ENCODE data around the gene A3GALT2. TPM values are rescaled to one million over a fixed set of nuclear protein-coding genes. Genes with fewer than 3 reads are reported as not detected.

The A3GALT2 gene
- total RNA-seq, 1 experiment from 2014 or later: not detected

DNA sequence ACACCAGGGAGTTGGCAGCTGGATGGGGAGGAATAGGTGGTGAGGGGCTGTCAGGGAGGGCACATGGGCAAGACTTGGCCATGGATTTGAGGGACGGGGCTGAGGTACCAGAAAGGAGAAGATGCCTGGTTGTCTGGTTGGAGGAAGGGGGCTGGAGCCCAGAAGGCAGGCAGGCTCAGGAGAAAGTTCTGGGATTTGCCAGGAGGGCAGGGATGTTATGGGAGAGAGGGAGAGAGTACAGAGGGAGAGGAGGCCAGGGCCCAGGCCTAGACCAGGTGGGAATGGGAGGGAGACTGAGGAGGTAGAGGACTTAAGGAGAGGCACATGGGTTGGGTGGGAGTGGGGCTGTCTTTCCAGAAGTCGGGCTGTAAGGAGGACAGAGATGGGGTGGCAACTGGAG is 4.3 kb downstream of the A3GALT2 start:
- Histone ChIP-seq H3K27me3 (ENCODE audit: insufficient read depth, low read depth) (no peaks in the 10 kb centered on the region), H3K4me2 (no peak overlapping the region), H3K9me2 (ENCODE audit: insufficient read depth) (no peaks in the 10 kb centered on the region), H3K4me3 (no peak overlapping the region), H3F3A (ENCODE audit: insufficient read depth, low read depth) (peaks cover 7% of the 10 kb centered on the region; the same call in 1 of the 2 replicates), H3K9me3 (ENCODE audit: insufficient read depth, low read depth) (no peaks in the 10 kb centered on the region), H4K20me1 (ENCODE audit: insufficient read depth) (no peaks in the 10 kb centered on the region; the same call in 1 of the 2 replicates), H3K4me1 (replicated peaks; ENCODE audit: insufficient read depth) (no peaks in the 10 kb centered on the region), H3K79me2 (ENCODE audit: low read depth) (no peaks in the 10 kb centered on the region), H3K27ac (no peak overlapping the region), H3K36me3 (ENCODE audit: low read depth) (no peaks in the 10 kb centered on the region), H2AFZ (no peak overlapping the region)
- TF ChIP-seq EZH2 (IDR thresholded peaks at IDR 0.05; ENCODE audit: low read depth): no peak
- TF ChIP-seq, protein P1, sequence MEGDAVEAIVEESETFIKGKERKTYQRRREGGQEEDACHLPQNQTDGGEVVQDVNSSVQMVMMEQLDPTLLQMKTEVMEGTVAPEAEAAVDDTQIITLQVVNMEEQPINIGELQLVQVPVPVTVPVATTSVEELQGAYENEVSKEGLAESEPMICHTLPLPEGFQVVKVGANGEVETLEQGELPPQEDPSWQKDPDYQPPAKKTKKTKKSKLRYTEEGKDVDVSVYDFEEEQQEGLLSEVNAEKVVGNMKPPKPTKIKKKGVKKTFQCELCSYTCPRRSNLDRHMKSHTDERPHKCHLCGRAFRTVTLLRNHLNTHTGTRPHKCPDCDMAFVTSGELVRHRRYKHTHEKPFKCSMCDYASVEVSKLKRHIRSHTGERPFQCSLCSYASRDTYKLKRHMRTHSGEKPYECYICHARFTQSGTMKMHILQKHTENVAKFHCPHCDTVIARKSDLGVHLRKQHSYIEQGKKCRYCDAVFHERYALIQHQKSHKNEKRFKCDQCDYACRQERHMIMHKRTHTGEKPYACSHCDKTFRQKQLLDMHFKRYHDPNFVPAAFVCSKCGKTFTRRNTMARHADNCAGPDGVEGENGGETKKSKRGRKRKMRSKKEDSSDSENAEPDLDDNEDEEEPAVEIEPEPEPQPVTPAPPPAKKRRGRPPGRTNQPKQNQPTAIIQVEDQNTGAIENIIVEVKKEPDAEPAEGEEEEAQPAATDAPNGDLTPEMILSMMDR (conservative IDR thresholded peaks at IDR 0.05): no peak
- BruUV-seq (replicated peaks): no TSS peak
- ChIA-PET CTCF (no interaction called here), POLR2A (ENCODE audit: unreplicated experiment) (no interaction called here)
- DNase-seq: no peak
- intact Hi-C loops (cut with micrococcal nuclease; ENCODE audit: unreplicated experiment): no loop called here

DNA sequence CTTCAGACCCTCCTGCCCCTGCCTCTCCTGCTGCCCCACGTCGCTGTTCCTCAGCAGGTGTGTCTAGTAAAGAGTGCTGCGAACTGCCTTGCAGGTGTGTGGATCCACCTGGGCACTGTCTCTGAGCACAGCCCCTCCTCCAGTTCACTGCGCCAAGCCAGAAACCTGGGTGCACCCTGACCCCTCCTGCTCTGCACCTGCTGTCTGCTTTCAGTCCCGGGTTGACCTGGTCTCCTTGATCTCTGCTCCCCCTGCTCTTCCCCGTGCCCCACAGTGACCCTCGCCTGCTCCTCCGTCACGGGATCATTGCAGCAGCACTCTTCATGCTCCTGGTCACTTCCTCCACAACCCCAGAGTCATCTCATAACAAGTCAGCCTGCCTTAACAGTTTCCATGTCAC is 6.5 kb downstream of the A3GALT2 start:
- BruUV-seq (replicated peaks): no TSS peak
- 0 out of 2 replicates have a peak, but pooled peaks cover 7% of the 10 kb centered on the region for H3F3A ChIP-seq (ENCODE audit: insufficient read depth, low read depth)
- TF ChIP-seq EZH2 (IDR thresholded peaks at IDR 0.05; ENCODE audit: low read depth): no peak
- TF ChIP-seq, protein P1 (conservative IDR thresholded peaks at IDR 0.05): no peak
- no peak for DNase-seq
- ChIA-PET POLR2A (ENCODE audit: unreplicated experiment) (interaction anchor here (0.7 kb wide), 1 partner anchor 8 kb away, joined by 33 read pairs; no protein-coding TSS in a partner anchor), CTCF (interaction anchor here (0.7 kb wide), 1 partner anchor 130 kb away, joined by 4 read pairs; no protein-coding TSS in a partner anchor)
- no peaks in the 10 kb centered on the region for H3K9me3 ChIP-seq (ENCODE audit: insufficient read depth, low read depth)
- no peak overlapping the region for H2AFZ ChIP-seq
- no peaks in the 10 kb centered on the region for H3K79me2 ChIP-seq (ENCODE audit: low read depth)
- intact Hi-C loops (cut with micrococcal nuclease; ENCODE audit: unreplicated experiment): no loop called here
- no peaks in the 10 kb centered on the region; the same call in 1 of the 2 replicates for H4K20me1 ChIP-seq (ENCODE audit: insufficient read depth)
- H3K4me2 ChIP-seq: no peak overlapping the region
- no peaks in the 10 kb centered on the region for H3K9me2 ChIP-seq (ENCODE audit: insufficient read depth)
- no peak overlapping the region for H3K27ac ChIP-seq
- H3K36me3 ChIP-seq (ENCODE audit: low read depth): no peaks in the 10 kb centered on the region
- no peaks in the 10 kb centered on the region for H3K4me1 ChIP-seq (replicated peaks; ENCODE audit: insufficient read depth)
- H3K27me3 ChIP-seq (ENCODE audit: insufficient read depth, low read depth): no peaks in the 10 kb centered on the region
- no peak overlapping the region for H3K4me3 ChIP-seq

DNA sequence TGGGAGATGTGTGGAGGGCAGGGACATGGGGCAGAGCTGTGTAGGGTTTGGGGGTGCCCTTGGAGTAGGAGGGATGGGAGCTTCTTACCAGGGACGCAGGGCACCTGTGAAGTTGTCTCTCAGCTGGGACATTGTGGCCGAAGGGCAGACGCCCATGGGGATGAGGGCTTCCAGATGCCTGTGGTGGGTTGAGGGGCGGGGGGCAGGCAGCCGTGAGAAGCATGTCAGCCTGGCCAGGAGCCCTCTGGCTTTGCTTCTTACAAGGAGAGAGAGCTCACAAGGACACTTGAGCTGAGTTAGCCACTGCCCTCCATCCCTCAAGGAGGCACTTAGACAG is 8.5 kb downstream of the A3GALT2 start:
- no peaks in the 10 kb centered on the region for H3K9me2 ChIP-seq (ENCODE audit: insufficient read depth)
- BruUV-seq (replicated peaks): no TSS peak
- no peaks in the 10 kb centered on the region for H3F3A ChIP-seq (ENCODE audit: insufficient read depth, low read depth)
- no peaks in the 10 kb centered on the region for H4K20me1 ChIP-seq (ENCODE audit: insufficient read depth)
- no peaks in the 10 kb centered on the region for H3K27me3 ChIP-seq (ENCODE audit: insufficient read depth, low read depth)
- no peaks in the 10 kb centered on the region for H3K36me3 ChIP-seq (ENCODE audit: low read depth)
- H2AFZ ChIP-seq: no peak overlapping the region
- H3K4me2 ChIP-seq: no peak overlapping the region
- intact Hi-C loops (cut with micrococcal nuclease; ENCODE audit: unreplicated experiment): no loop called here
- H3K9me3 ChIP-seq (ENCODE audit: insufficient read depth, low read depth): no peaks in the 10 kb centered on the region
- no peak overlapping the region for H3K4me3 ChIP-seq
- no peak overlapping the region for H3K27ac ChIP-seq
- CTCF ChIA-PET: no interaction called here
- no peaks in the 10 kb centered on the region for H3K4me1 ChIP-seq (replicated peaks; ENCODE audit: insufficient read depth)
- no peaks in the 10 kb centered on the region for H3K79me2 ChIP-seq (ENCODE audit: low read depth)
- no peak for DNase-seq
- POLR2A ChIA-PET (ENCODE audit: unreplicated experiment): no interaction called here
- TF ChIP-seq EZH2 (IDR thresholded peaks at IDR 0.05; ENCODE audit: low read depth): no peak
- TF ChIP-seq, protein P1 (conservative IDR thresholded peaks at IDR 0.05): no peak

Measured in PC-9 (cell line).